Adipocyte (in vitro differentiated cells): ENCODE measurements around the gene NFATC2.
A peak's percentile ranks its signal among the peaks of the same experiment; 100 is the strongest.
"Not testable (repeated sequence)": the region's sequence is repeated elsewhere in the genome, so short reads cannot be mapped to it uniquely, and the experiment has no call there.

Experiments used
- DNase-seq: peaks from one replicate; pipeline ENCODE4 v3.0.0-alpha.2; 2015; ENCODE audit warnings: low read depth
- H3K27me3 ChIP-seq: replicated peaks from 2 replicates; pipeline ENCODE4 v1.7.0; 2013; ENCODE audit warnings: mild to moderate bottlenecking, low read length, moderate library complexity; ENCODE audit not compliant: control insufficient read depth, insufficient read depth
- H3K36me3 ChIP-seq: 2 replicates; pipeline ENCODE4 v1.7.0; 2013; ENCODE audit warnings: low read length, mild to moderate bottlenecking, moderate library complexity; ENCODE audit not compliant: control insufficient read depth, insufficient read depth, severe bottlenecking
- H3K4me1 ChIP-seq: 2 replicates; pipeline ENCODE4 v1.7.0; 2013; ENCODE audit warnings: mild to moderate bottlenecking, low read length, moderate library complexity; ENCODE audit not compliant: control insufficient read depth, insufficient read depth
- H3K4me3 ChIP-seq: 2 replicates; pipeline ENCODE4 v1.7.0; 2013; ENCODE audit warnings: mild to moderate bottlenecking, low read length, moderate library complexity
- H3K9ac ChIP-seq: 2 replicates; pipeline ENCODE4 v1.7.0; 2013; ENCODE audit warnings: mild to moderate bottlenecking, low read length, moderate library complexity
- H3K9me3 ChIP-seq: 2 replicates; pipeline ENCODE4 v1.7.0; 2013; ENCODE audit warnings: mild to moderate bottlenecking, low read length, moderate library complexity; ENCODE audit not compliant: control insufficient read depth

NFATC2 gene

GRCh38 chr20:51356871-51357270, 185.6 kb downstream of the NFATC2 start:
- Histone ChIP-seq H3K9ac (no peak overlapping the region), H3K27me3 (no peaks in the 10 kb centered on the region), H3K4me3 (no peak overlapping the region), H3K9me3 (no peaks in the 10 kb centered on the region), H3K36me3 (no peaks in the 10 kb centered on the region), H3K4me1 (peaks cover 10% of the 10 kb centered on the region)
- no peak for DNase-seq

GRCh38 chr20:51354769-51355319, 187.7 kb downstream of the NFATC2 start:
- Histone ChIP-seq H3K4me3 (no peak overlapping the region), H3K4me1 (peaks cover 15% of the 10 kb centered on the region), H3K36me3 (no peaks in the 10 kb centered on the region), H3K9me3 (no peaks in the 10 kb centered on the region), H3K27me3 (no peaks in the 10 kb centered on the region), H3K9ac (no peak overlapping the region)
- peak; percentile 29 for DNase-seq

DNA sequence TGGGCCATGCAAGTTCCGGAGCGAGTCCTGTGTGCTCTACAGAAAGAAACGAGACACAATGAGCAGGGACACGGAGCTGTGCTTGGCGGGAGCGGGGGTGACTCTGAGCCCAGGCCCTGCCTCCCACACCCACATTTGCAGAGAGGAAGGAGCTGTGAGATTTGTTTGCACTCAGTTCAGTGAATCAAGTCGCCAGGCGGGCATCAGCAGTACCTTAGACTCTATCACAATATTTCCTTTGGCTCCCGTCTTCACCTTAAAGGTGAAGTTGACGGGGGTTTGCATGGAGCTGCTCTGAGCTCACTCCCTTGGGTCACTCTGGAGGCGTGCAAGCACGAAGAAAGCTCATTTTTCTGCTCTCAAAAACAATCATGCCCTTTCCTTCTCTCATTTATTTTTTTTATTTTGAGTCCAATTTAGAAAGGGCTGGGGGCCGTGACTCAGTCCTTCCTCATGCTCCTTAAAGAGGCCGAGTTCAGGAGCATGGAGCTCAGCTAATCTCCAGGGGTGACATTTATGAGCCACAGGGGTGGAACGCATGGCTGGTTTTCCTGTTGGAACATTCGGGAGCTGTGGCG, 188.2 kb downstream of the NFATC2 start:
- Histone ChIP-seq H3K27me3 (no peaks in the 10 kb centered on the region), H3K4me1 (peaks cover 15% of the 10 kb centered on the region), H3K9ac (no peak overlapping the region), H3K9me3 (no peaks in the 10 kb centered on the region), H3K4me3 (no peak overlapping the region), H3K36me3 (no peaks in the 10 kb centered on the region)
- peak; percentile 67 for DNase-seq

- no peak overlapping the region for H3K9ac ChIP-seq
- no peak for DNase-seq
- H3K4me1 ChIP-seq = peaks cover 15% of the 10 kb centered on the region
- H3K27me3 ChIP-seq = no peaks in the 10 kb centered on the region
- no peak overlapping the region for H3K4me3 ChIP-seq
- H3K9me3 ChIP-seq = no peaks in the 10 kb centered on the region
- no peaks in the 10 kb centered on the region for H3K36me3 ChIP-seq
These were observed 189.0 kb downstream of the NFATC2 start for GRCh38 chr20:51353491-51353890.

DNA sequence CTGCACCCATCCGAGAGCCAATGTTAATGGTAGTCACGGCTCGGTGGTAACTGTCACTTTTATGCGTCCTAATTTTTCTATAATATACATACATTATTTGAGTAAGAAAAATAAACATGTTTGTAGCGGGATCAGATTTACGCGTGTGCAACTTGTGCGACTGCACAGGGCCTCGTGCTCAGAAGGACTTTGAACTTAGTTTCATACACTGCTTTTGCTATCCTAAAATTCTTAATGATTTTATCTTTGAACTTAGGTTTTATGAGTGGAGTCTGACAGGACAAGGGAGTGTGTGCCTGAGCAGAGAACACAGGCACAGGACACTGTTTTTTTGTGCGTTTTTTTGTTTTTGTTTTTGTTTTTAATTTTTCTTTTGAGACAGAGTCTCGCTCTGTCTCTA, 189.7 kb downstream of the NFATC2 start:
- H3K4me3 ChIP-seq = no peak overlapping the region
- H3K9ac ChIP-seq = no peak overlapping the region
- H3K36me3 ChIP-seq = no peaks in the 10 kb centered on the region
- DNase-seq = no peak
- H3K27me3 ChIP-seq = no peaks in the 10 kb centered on the region
- no peaks in the 10 kb centered on the region for H3K9me3 ChIP-seq
- peaks cover 15% of the 10 kb centered on the region for H3K4me1 ChIP-seq

DNA sequence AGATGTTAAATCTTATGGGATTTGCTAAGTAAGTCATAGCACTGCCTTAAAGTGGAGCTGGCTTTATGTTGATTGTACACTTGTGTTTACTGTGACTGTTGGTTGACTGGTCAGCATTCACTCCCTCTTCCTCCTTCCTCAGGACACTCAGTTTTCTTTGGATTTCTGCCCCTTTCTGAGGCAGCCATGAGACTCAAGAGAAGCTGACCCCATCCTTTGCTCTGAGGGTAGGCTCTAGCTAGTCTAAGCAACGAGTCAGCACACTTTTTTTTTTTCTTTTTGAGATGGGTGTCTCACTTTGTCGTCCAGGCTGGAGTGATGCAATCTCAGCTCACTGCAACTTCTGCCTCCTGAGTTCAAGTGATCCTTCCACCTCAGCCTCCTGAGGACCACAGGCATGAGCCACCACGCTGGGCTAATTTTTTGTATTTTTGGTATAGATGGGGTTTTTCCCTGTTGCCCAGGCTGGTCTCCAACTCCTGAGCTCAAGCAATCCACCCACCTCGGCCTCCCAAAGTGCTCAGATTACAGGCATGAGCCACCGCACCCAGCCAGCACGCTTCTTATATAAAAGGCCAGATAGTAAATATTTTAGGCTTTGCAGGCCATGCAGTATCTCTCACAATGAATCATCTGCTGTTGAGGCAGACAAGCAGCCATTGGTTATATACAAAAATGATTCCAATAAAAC, 191.4 kb downstream of the NFATC2 start:
- no peaks in the 10 kb centered on the region for H3K9me3 ChIP-seq
- H3K9ac ChIP-seq = peak overlapping the region; percentile 26

GRCh38 chr20:51348876-51349275, 193.6 kb downstream of the NFATC2 start:
- H3K9me3 ChIP-seq = no peaks in the 10 kb centered on the region
- H3K27me3 ChIP-seq = no peaks in the 10 kb centered on the region

More for the DNA sequence above, 191.4 kb downstream of the NFATC2 start:
- Histone ChIP-seq H3K4me1 (peaks cover 20% of the 10 kb centered on the region), H3K27me3 (no peaks in the 10 kb centered on the region), H3K4me3 (no peak overlapping the region), H3K36me3 (no peaks in the 10 kb centered on the region)
- peak; percentile 75 for DNase-seq

DNA sequence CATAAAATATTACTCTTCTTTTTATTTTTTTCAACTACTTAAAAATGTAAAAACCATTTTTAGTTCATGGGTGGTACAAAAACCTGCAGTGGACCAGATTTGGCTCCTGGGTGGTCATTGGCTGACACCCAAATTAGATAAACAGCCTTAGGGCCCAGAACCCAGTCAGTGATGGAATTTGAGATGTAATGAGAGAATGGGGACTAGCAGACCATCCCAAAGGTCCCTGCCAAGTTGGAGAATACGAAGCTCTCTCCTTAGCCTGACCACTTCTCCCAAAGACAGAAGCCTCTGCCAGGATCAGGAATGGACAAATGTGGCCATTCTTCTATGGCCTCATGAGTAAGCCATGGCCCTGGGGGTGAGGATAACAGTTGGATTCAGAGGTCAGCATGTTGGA, 194.7 kb downstream of the NFATC2 start:
- Histone ChIP-seq H3K4me3 (no peak overlapping the region), H3K4me1 (peaks cover 30% of the 10 kb centered on the region), H3K9me3 (no peaks in the 10 kb centered on the region), H3K27me3 (no peaks in the 10 kb centered on the region), H3K36me3 (no peaks in the 10 kb centered on the region), H3K9ac (no peak overlapping the region)
- no peak for DNase-seq

More at GRCh38 chr20:51348876-51349275, 193.6 kb downstream of the NFATC2 start:
- H3K9ac ChIP-seq = no peak overlapping the region
- H3K4me3 ChIP-seq = no peak overlapping the region
- H3K4me1 ChIP-seq = peaks cover 30% of the 10 kb centered on the region
- DNase-seq = no peak
- H3K36me3 ChIP-seq = no peaks in the 10 kb centered on the region

- peak; percentile 55 for DNase-seq
- no peaks in the 10 kb centered on the region for H3K9me3 ChIP-seq
- H3K36me3 ChIP-seq = no peaks in the 10 kb centered on the region
- H3K4me3 ChIP-seq = no peak overlapping the region
- no peaks in the 10 kb centered on the region for H3K27me3 ChIP-seq
- peaks cover 30% of the 10 kb centered on the region for H3K4me1 ChIP-seq
- H3K9ac ChIP-seq = no peak overlapping the region
These were observed 195.6 kb downstream of the NFATC2 start for GRCh38 chr20:51346686-51347485.

GRCh38 chr20:51345601-51346101, 196.9 kb downstream of the NFATC2 start:
- Histone ChIP-seq H3K4me3 (no peak overlapping the region), H3K4me1 (peaks cover 22% of the 10 kb centered on the region), H3K36me3 (no peaks in the 10 kb centered on the region), H3K27me3 (no peaks in the 10 kb centered on the region), H3K9me3 (no peaks in the 10 kb centered on the region), H3K9ac (peak overlapping the region; percentile 18)
- DNase-seq = peak; percentile 78

GRCh38 chr20:51343802-51344201, 198.7 kb downstream of the NFATC2 start:
- not testable (repeated sequence) for H3K4me3 ChIP-seq, H3K9ac ChIP-seq, H3K36me3 ChIP-seq, DNase-seq, H3K27me3 ChIP-seq, H3K9me3 ChIP-seq
- H3K4me1 ChIP-seq = peaks cover 20% of the 10 kb centered on the region
